KBM-7 (cell line): ENCODE results near the gene SNRNP200.
A peak's percentile ranks its signal among the peaks of the same experiment; 100 is the strongest.
"Not testable (repeated sequence)": the region's sequence is repeated elsewhere in the genome, so short reads cannot be mapped to it uniquely, and the experiment has no call there.

Experiments
- DNase-seq: peaks from one replicate; pipeline ENCODE4 v3.0.0-alpha.2; 2015
- in situ Hi-C: fragments of 300-500 bp; cut with MboI; formaldehyde crosslinking; loops from 2 replicates; pipeline ENCODE4 v1.14.3; 2020; ENCODE audit warnings: low sequenced_read_pairs, low pct_unique_long_range_greater_than_20kb, mixed read lengths

SNRNP200 gene

GRCh38 chr2:96326564-96326963 lies 21.2 kb upstream of the SNRNP200 start:
- in situ Hi-C loops = no loop called here
- no peak for DNase-seq

- in situ Hi-C loops = no loop called here
- peak; percentile 28 for DNase-seq
Observed at GRCh38 chr2:96325884-96326255, 20.5 kb upstream of the SNRNP200 start.

- in situ Hi-C loops = no loop called here
- DNase-seq = peak; percentile 59
Observed at GRCh38 chr2:96325041-96325883, 19.9 kb upstream of the SNRNP200 start, which contains the start of gene ITPRIPL1. ITPRIPL1 (plus strand) TSS chr2:96325317; CDS start chr2:96325840, 523 bp downstream.

- peak; percentile 61 for DNase-seq
- in situ Hi-C loops = no loop called here
Observed at GRCh38 chr2:96324721-96325040, 19.3 kb upstream of the SNRNP200 start.

- in situ Hi-C loops = no loop called here
- no peak for DNase-seq
Observed at GRCh38 chr2:96323849-96324248, 18.5 kb upstream of the SNRNP200 start.

- peak; percentile 69 for DNase-seq
Observed at GRCh38 chr2:96320728-96321622, 15.6 kb upstream of the SNRNP200 start.

GRCh38 chr2:96320326-96320725 lies 15.0 kb upstream of the SNRNP200 start:
- in situ Hi-C loops = no loop called here
- no peak for DNase-seq

More at GRCh38 chr2:96320728-96321622, 15.6 kb upstream of the SNRNP200 start:
- in situ Hi-C loops = no loop called here

- in situ Hi-C loops = no loop called here
- no peak for DNase-seq
Observed at GRCh38 chr2:96319396-96319795, 14.1 kb upstream of the SNRNP200 start.

- in situ Hi-C loops = no loop called here
- no peak for DNase-seq
Observed at GRCh38 chr2:96318723-96319122, 13.4 kb upstream of the SNRNP200 start.

GRCh38 chr2:96317584-96317997 lies 12.2 kb upstream of the SNRNP200 start:
- no peak for DNase-seq
- in situ Hi-C loops = no loop called here

- in situ Hi-C loops = no loop called here
- no peak for DNase-seq
Observed at GRCh38 chr2:96316999-96317398, 11.7 kb upstream of the SNRNP200 start.

- peak; percentile 35 for DNase-seq
- in situ Hi-C loops = no loop called here
Observed at GRCh38 chr2:96315400-96316071, 10.2 kb upstream of the SNRNP200 start.

- in situ Hi-C loops = no loop called here
- no peak for DNase-seq
Observed at GRCh38 chr2:96315005-96315399, 9.7 kb upstream of the SNRNP200 start.

- in situ Hi-C loops = no loop called here
- no peak for DNase-seq
Observed at GRCh38 chr2:96308248-96308647, 2.9 kb upstream of the SNRNP200 start.

GRCh38 chr2:96306370-96306769 lies 1.0 kb upstream of the SNRNP200 start:
- in situ Hi-C loops = no loop called here
- no peak for DNase-seq

GRCh38 chr2:96305979-96306308 lies 598 bp upstream of the SNRNP200 start:
- no peak for DNase-seq
- in situ Hi-C loops = no loop called here

- no peak for DNase-seq
- in situ Hi-C loops = no loop called here
Observed at GRCh38 chr2:96304606-96305005, 740 bp downstream of the SNRNP200 start.

- in situ Hi-C loops = no loop called here
- no peak for DNase-seq
Observed at GRCh38 chr2:96301865-96302264, 3.5 kb downstream of the SNRNP200 start.

- in situ Hi-C loops = no loop called here
Observed at GRCh38 chr2:96296925-96297324, 8.4 kb downstream of the SNRNP200 start.

GRCh38 chr2:96294271-96294670 lies 11.1 kb downstream of the SNRNP200 start:
- DNase-seq, in situ Hi-C loops: not testable (repeated sequence)

More at GRCh38 chr2:96296925-96297324, 8.4 kb downstream of the SNRNP200 start:
- no peak for DNase-seq
